OCI-LY3 (cell line): ENCODE data around the gene ZBTB42.
"Not testable (repeated sequence)": the region's sequence is repeated elsewhere in the genome, so short reads cannot be mapped to it uniquely, and the experiment has no call there.

Experiments
- H2AFZ ChIP-seq: fragments of 200-600, 300-600 bp; shearing (Covaris generic); 2 replicates; pipeline ENCODE4 v1.6.0; 2014; ENCODE audit warnings: antibody characterized with exemption, low read depth, low read length
- H3K27ac ChIP-seq: fragments of 200-600, 300-600 bp; sonication (generic); 2 replicates; pipeline ENCODE4 v1.5.1; 2014; ENCODE audit warnings: mild to moderate bottlenecking, low read length, moderate library complexity, mixed read lengths
- H3K27me3 ChIP-seq: fragments of 200-600, 300-600 bp; sonication (generic); 2 replicates; pipeline ENCODE4 v1.6.1; 2014; ENCODE audit warnings: low read depth, low read length, mixed read lengths
- H3K36me3 ChIP-seq: fragments of 200-600, 300-600 bp; sonication (generic); replicated peaks from 2 replicates; pipeline ENCODE3; 2014; ENCODE audit warnings: low read depth, low read length, mixed read lengths
- H3K4me1 ChIP-seq: fragments of 300-600, 200-600 bp; sonication (generic); 2 replicates; pipeline ENCODE4 v1.6.1; 2014; ENCODE audit warnings: low read length, mixed read lengths
- H3K4me2 ChIP-seq: fragments of 200-600, 300-600 bp; sonication (generic); 2 replicates; pipeline ENCODE4 v1.6.1; 2014; ENCODE audit warnings: low read length, mixed read lengths
- H3K4me3 ChIP-seq: fragments of 300-600, 200-600 bp; sonication (generic); 2 replicates; pipeline ENCODE4 v1.5.1; 2014; ENCODE audit warnings: antibody characterized with exemption, mild to moderate bottlenecking, low read length, moderate library complexity
- H3K79me2 ChIP-seq: fragments of 300-600, 200-600 bp; shearing (Covaris generic); 2 replicates; pipeline ENCODE4 v1.6.1; 2014; ENCODE audit warnings: mild to moderate bottlenecking, low read length, mixed read lengths
- H3K9ac ChIP-seq: fragments of 300-600, 200-600 bp; shearing (Covaris generic); 2 replicates; pipeline ENCODE4 v1.6.0; 2014; ENCODE audit warnings: mild to moderate bottlenecking, low read length, moderate library complexity
- H3K9me3 ChIP-seq: fragments of 200-600, 300-600 bp; shearing (Covaris generic); 2 replicates; pipeline ENCODE4 v1.6.1; 2014; ENCODE audit warnings: low read length, mixed read lengths; ENCODE audit not compliant: insufficient read depth
- H4K20me1 ChIP-seq: fragments of 200-600, 300-600 bp; sonication (generic); 2 replicates; pipeline ENCODE4 v1.6.1; 2016; ENCODE audit warnings: low read length, mixed read lengths; ENCODE audit not compliant: insufficient read depth
- EZH2phosphoT487 ChIP-seq: fragments of 200-600 bp; shearing (Covaris generic); IDR thresholded peaks from 2 replicates; pipeline ENCODE4 v1.6.1; 2018; ENCODE audit warnings: antibody characterized with exemption, mixed run types, low read depth
- TF ChIP-seq, protein P1 (sequence below): fragments of 200-600, 300-600 bp; sonication (generic); IDR thresholded peaks from 2 replicates; pipeline ENCODE4 v1.5.1; 2014; ENCODE audit warnings: antibody characterized with exemption, low read length, low read depth

Gene ZBTB42

DNA sequence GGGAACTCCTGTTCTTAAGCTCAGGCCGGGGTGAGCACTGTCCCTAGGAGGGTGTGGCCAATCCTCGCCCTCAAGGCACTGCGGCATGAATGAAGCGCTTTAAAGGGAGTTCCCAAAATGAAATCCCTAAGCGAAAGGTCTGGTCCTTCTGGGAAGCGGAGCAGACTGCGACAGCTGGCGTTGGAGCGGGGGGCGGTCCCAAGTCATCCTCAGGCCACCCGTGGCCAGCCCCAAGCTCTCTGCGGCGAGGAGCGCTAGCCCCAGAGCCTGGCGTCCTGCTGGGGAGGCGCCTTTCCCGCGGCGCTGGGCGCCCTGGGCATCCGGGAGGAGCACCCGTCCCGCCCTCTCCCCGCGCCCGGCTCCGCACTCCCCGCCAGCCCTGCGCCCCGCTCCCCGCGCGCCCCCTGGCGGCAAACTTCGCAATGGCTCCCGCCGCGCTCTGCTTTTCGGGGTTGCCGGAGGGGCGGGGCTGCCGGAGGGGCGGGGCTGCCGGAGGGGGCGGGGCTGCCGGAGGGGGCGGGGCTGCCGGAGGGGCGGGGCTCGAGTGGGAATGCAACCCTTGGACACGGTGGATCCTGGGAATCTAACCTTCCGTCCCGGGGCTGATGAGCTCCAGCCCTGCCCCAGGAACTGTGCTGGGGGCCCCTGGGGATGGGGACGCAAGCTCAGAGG lies 25.4 kb downstream of the ZBTB42 start:
- no peak overlapping the region for H3K9ac ChIP-seq
- H3K9me3 ChIP-seq = no peaks in the 10 kb centered on the region
- no peaks in the 10 kb centered on the region for H3K4me1 ChIP-seq
- H4K20me1 ChIP-seq = no peaks in the 10 kb centered on the region
- H2AFZ ChIP-seq = no peak overlapping the region
- H3K4me3 ChIP-seq = peak overlapping the region; percentile 68
- no peaks in the 10 kb centered on the region for H3K36me3 ChIP-seq
- no peak overlapping the region for H3K27ac ChIP-seq
- peak overlapping the region; percentile 58 for H3K4me2 ChIP-seq
- no peaks in the 10 kb centered on the region for H3K79me2 ChIP-seq
- no peaks in the 10 kb centered on the region for H3K27me3 ChIP-seq
- TF ChIP-seq, protein P1, sequence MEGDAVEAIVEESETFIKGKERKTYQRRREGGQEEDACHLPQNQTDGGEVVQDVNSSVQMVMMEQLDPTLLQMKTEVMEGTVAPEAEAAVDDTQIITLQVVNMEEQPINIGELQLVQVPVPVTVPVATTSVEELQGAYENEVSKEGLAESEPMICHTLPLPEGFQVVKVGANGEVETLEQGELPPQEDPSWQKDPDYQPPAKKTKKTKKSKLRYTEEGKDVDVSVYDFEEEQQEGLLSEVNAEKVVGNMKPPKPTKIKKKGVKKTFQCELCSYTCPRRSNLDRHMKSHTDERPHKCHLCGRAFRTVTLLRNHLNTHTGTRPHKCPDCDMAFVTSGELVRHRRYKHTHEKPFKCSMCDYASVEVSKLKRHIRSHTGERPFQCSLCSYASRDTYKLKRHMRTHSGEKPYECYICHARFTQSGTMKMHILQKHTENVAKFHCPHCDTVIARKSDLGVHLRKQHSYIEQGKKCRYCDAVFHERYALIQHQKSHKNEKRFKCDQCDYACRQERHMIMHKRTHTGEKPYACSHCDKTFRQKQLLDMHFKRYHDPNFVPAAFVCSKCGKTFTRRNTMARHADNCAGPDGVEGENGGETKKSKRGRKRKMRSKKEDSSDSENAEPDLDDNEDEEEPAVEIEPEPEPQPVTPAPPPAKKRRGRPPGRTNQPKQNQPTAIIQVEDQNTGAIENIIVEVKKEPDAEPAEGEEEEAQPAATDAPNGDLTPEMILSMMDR = peak; percentile 42
- no peak for TF ChIP-seq EZH2phosphoT487

DNA sequence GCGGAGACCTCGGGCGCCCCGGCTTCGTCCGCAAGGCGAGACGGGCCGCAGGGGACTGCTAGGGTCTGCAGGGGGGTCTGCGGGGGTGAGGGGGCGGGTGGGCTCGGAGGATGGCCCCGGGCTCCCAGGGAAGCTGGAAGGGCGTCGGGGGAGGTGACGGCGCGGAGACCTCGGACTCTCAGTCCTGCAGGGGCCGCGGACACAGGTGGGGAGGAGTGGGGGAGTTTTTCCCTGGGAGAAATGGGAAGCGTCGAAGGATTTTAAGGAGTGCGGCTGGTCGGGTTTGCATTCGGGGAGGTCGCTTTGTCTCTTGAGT lies 25.9 kb downstream of the ZBTB42 start:
- Histone ChIP-seq H3K4me2 (no peak overlapping the region), H3K27ac (no peak overlapping the region), H2AFZ (no peak overlapping the region), H3K27me3 (no peaks in the 10 kb centered on the region), H3K36me3 (no peaks in the 10 kb centered on the region), H3K79me2 (no peaks in the 10 kb centered on the region), H3K9ac (no peak overlapping the region), H4K20me1 (no peaks in the 10 kb centered on the region), H3K4me3 (no peak overlapping the region), H3K4me1 (no peaks in the 10 kb centered on the region), H3K9me3 (no peaks in the 10 kb centered on the region)
- no peak for TF ChIP-seq EZH2phosphoT487
- TF ChIP-seq, protein P1 = no peak

DNA sequence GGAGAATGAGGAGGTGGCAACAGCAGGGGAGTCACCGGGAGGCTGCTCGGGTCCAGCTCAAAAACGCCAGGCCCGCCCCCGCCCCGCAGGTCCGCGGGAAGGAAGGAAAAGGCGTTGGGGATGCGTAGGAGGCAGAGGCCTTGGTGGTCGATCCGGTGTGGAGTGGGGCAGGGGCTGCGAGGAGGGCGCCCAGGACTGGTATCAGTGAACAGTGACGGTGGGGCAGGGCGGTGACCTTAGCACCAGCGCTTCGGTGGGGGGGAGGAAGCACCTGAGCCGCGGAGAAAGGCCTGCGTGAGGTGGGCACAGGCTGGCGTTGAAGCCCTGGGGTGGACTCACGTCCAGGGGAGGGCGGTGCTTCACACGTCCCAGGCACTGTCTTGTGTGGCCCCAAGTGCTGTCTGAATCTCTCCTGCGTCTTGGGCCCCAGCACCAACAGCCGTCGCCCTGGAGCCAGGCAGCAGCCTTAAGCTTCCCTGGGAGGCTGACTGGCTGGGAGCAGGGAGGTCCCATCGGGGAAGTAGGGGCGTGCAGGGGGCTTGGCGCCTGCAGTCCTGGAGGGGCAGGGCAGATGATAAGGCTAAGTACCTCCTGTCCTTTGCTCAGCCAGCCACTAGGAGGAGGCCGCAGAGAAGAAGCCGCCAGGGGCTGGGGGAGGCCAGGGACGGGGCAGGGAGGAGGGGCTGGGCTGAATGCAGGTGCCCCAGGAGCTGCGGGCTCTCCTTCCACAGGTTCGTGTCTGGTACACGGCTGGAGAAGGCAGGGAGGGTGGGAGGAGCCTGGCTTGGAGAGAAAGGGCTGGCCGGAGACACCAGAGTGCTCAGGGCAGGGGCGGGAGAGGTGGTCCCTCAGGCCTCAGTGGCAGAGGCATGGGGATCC lies 26.5 kb downstream of the ZBTB42 start:
- no peaks in the 10 kb centered on the region for H3K4me1 ChIP-seq
- H2AFZ ChIP-seq = 0 out of 2 replicates have a peak overlapping the region, but pooled peaks have one; percentile 39
- no peak overlapping the region for H3K27ac ChIP-seq
- H3K79me2 ChIP-seq = no peaks in the 10 kb centered on the region
- no peaks in the 10 kb centered on the region for H3K36me3 ChIP-seq
- no peak overlapping the region for H3K4me3 ChIP-seq
- H3K27me3 ChIP-seq = no peaks in the 10 kb centered on the region
- H3K9ac ChIP-seq = no peak overlapping the region
- TF ChIP-seq, protein P1 = peak; percentile 29; the same call in 1 of the 2 replicates
- TF ChIP-seq EZH2phosphoT487 = no peak
- H3K9me3 ChIP-seq = no peaks in the 10 kb centered on the region
- H3K4me2 ChIP-seq = peak overlapping the region; percentile 43
- no peaks in the 10 kb centered on the region for H4K20me1 ChIP-seq

DNA sequence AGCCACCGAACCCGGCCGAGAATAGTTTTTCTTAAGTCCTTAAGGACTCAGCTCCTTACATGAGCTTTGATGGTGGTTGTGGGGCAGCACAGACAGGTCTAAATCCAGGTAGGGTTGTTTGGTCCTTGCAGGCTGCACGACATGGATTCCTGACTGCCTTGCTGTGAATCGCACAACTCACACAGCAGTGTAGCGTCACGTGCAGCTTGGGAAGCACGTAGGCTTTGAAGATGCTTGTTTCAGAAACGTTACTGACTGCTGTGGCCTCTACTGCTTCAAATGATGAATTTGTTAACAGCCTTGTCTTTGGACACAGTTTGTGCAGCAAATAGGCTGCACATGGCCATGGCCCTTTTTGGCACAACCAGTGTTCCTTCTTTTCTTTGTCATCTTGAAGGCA lies 29.9 kb downstream of the ZBTB42 start:
- Histone ChIP-seq H3K9ac (no peak overlapping the region), H4K20me1 (no peaks in the 10 kb centered on the region)
- TF ChIP-seq EZH2phosphoT487 = no peak
- TF ChIP-seq, protein P1 = no peak

DNA sequence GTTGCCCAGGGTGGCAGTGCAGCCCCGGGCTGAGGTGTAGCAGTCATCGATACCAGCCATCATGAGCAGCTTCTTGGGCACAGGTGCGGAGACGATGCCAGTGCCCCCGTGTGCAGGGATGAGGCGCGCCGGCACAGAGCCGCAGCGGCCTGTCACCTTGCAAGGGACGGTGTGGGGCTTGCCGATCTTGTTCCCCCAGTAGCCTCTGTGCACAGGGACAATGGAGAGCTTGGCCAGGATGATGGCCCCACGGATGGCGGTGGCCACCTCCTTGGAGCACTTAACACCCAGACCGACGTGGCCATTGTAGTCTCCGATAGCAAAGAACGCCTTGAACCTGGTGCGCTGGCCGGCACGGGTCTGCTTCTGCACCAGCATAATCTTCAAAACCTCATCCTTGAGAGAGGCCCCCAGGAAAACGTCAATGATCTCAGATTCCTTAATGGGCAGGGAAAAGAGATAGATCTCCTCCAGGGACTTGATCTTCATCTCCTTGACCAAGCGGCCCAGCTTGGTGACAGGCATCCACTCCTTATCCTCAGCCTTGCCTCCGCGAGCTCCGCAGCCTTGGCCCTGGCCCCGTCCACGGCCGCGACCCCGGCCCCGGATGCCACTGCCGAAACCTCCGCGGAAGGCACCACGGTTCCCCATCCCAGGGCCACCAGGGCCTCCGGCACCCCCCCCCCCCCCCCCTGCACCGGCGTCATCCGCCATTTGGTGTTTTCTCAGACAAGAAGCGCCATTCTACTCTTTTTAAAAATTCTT lies 35.5 kb downstream of the ZBTB42 start:
- H3K4me2 ChIP-seq, H3K79me2 ChIP-seq, H3K4me3 ChIP-seq, H2AFZ ChIP-seq, H3K36me3 ChIP-seq, H3K9me3 ChIP-seq, H3K27me3 ChIP-seq, H3K4me1 ChIP-seq, H3K9ac ChIP-seq, H3K27ac ChIP-seq, H4K20me1 ChIP-seq: not testable (repeated sequence)

More for the DNA sequence above, 29.9 kb downstream of the ZBTB42 start:
- no peak overlapping the region for H3K4me3 ChIP-seq
- H3K4me1 ChIP-seq = no peaks in the 10 kb centered on the region
- no peak overlapping the region for H3K27ac ChIP-seq
- H3K27me3 ChIP-seq = no peaks in the 10 kb centered on the region
- no peak overlapping the region for H3K4me2 ChIP-seq
- H3K36me3 ChIP-seq = no peaks in the 10 kb centered on the region
- H2AFZ ChIP-seq = no peak overlapping the region
- no peaks in the 10 kb centered on the region for H3K79me2 ChIP-seq
- H3K9me3 ChIP-seq = no peaks in the 10 kb centered on the region
